Hepatocyte (in vitro differentiated cells): ENCODE results near the gene CDK6.

Source experiments
- EZH2 ChIP-seq: fragments of 200-600 bp; sonication (generic); IDR thresholded peaks from 2 replicates; pipeline ENCODE4 v1.6.1; 2016; ENCODE audit warnings: antibody characterized with exemption, mild to moderate bottlenecking, borderline replicate concordance
- EZH2phosphoT487 ChIP-seq: fragments of 200-600 bp; sonication (generic); IDR thresholded peaks from one replicate; pipeline ENCODE4 v1.6.1; 2018; ENCODE audit warnings: antibody characterized with exemption, mild to moderate bottlenecking, low read depth, moderate library complexity; ENCODE audit not compliant: unreplicated experiment, severe bottlenecking
- TF ChIP-seq, protein P1 (sequence below): fragments of 200-600 bp; sonication (generic); IDR thresholded peaks from 2 replicates; pipeline ENCODE4 v1.5.1; 2016; ENCODE audit warnings: antibody characterized with exemption, mild to moderate bottlenecking; ENCODE audit not compliant: poor library complexity

GRCh38 chr7:92608380-92609322 lies 227.7 kb downstream of the CDK6 start:
- TF ChIP-seq, protein P1, sequence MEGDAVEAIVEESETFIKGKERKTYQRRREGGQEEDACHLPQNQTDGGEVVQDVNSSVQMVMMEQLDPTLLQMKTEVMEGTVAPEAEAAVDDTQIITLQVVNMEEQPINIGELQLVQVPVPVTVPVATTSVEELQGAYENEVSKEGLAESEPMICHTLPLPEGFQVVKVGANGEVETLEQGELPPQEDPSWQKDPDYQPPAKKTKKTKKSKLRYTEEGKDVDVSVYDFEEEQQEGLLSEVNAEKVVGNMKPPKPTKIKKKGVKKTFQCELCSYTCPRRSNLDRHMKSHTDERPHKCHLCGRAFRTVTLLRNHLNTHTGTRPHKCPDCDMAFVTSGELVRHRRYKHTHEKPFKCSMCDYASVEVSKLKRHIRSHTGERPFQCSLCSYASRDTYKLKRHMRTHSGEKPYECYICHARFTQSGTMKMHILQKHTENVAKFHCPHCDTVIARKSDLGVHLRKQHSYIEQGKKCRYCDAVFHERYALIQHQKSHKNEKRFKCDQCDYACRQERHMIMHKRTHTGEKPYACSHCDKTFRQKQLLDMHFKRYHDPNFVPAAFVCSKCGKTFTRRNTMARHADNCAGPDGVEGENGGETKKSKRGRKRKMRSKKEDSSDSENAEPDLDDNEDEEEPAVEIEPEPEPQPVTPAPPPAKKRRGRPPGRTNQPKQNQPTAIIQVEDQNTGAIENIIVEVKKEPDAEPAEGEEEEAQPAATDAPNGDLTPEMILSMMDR: no peak
- TF ChIP-seq EZH2 (no peak), EZH2phosphoT487 (no peak)
